ENCODE measurements around the gene RNF208. TPM values are rescaled to one million over a fixed set of nuclear protein-coding genes. Genes with fewer than 3 reads are reported as not detected.

Gene RNF208
- polyA plus RNA-seq, 3 donors from 2014 or later, result not detected

- no peaks in the 10 kb centered on the region for H3K4me1 Mint-ChIP-seq
- peak in 1 of 3 donors; percentile 23 for DNase-seq
- no peaks in the 10 kb centered on the region for H3K9me3 Mint-ChIP-seq
- H3K27ac Mint-ChIP-seq, result peak overlapping the region in 5 of 6 donors; percentile 14 to 76 (median 49)
- H3K36me3 Mint-ChIP-seq, result peaks cover 0 to 8% (median 0%) of the 10 kb centered on the region in 3 donors
- H3K27me3 Mint-ChIP-seq (ENCODE audit: low read depth in 3 of 3), result peaks cover 5 to 8% (median 6%) of the 10 kb centered on the region in 3 donors
- H3K4me3 Mint-ChIP-seq, result no peak overlapping the region
Observed at GRCh38 chr9:137176302-137177182, 45.5 kb downstream of the RNF208 start.

GRCh38 chr9:137175345-137175961 is 46.6 kb downstream of the RNF208 start:
- no peak overlapping the region for H3K27ac Mint-ChIP-seq
- H3K27me3 Mint-ChIP-seq (ENCODE audit: low read depth in 3 of 3), result peaks cover 5 to 10% (median 5%) of the 10 kb centered on the region in 3 donors
- no peaks in the 10 kb centered on the region for H3K4me1 Mint-ChIP-seq
- no peaks in the 10 kb centered on the region for H3K9me3 Mint-ChIP-seq
- no peak for DNase-seq
- H3K36me3 Mint-ChIP-seq, result peaks cover 0 to 8% (median 0%) of the 10 kb centered on the region in 3 donors
- H3K4me3 Mint-ChIP-seq, result no peak overlapping the region

GRCh38 chr9:137174722-137175293 is 47.2 kb downstream of the RNF208 start:
- no peak overlapping the region for H3K27ac Mint-ChIP-seq
- no peaks in the 10 kb centered on the region for H3K4me1 Mint-ChIP-seq
- no peak for DNase-seq
- H3K27me3 Mint-ChIP-seq (ENCODE audit: low read depth in 3 of 3), result peaks cover 5 to 11% (median 8%) of the 10 kb centered on the region in 3 donors
- no peaks in the 10 kb centered on the region for H3K9me3 Mint-ChIP-seq
- peaks cover 0 to 8% (median 0%) of the 10 kb centered on the region in 3 donors for H3K36me3 Mint-ChIP-seq
- no peak overlapping the region for H3K4me3 Mint-ChIP-seq

GRCh38 chr9:137173796-137174664 is 48.0 kb downstream of the RNF208 start:
- Mint-ChIP-seq H3K4me3 (no peak overlapping the region), H3K27me3 (ENCODE audit: low read depth in 3 of 3) (peaks cover 2 to 11% (median 8%) of the 10 kb centered on the region in 3 donors), H3K27ac (no peak overlapping the region), H3K9me3 (no peaks in the 10 kb centered on the region), H3K36me3 (peaks cover 0 to 8% (median 0%) of the 10 kb centered on the region in 3 donors), H3K4me1 (no peaks in the 10 kb centered on the region)
- no peak for DNase-seq

GRCh38 chr9:137172901-137173795 is 48.9 kb downstream of the RNF208 start:
- H3K4me1 Mint-ChIP-seq, result no peaks in the 10 kb centered on the region
- DNase-seq, result no peak
- peaks cover 2 to 12% (median 8%) of the 10 kb centered on the region in 3 donors for H3K27me3 Mint-ChIP-seq (ENCODE audit: low read depth in 3 of 3)
- H3K9me3 Mint-ChIP-seq, result no peaks in the 10 kb centered on the region
- no peak overlapping the region for H3K4me3 Mint-ChIP-seq
- no peak overlapping the region for H3K27ac Mint-ChIP-seq
- H3K36me3 Mint-ChIP-seq, result peaks cover 0 to 8% (median 0%) of the 10 kb centered on the region in 3 donors

GRCh38 chr9:137171149-137171900 is 50.7 kb downstream of the RNF208 start:
- Mint-ChIP-seq H3K36me3 (no peaks in the 10 kb centered on the region), H3K4me1 (no peaks in the 10 kb centered on the region), H3K9me3 (no peaks in the 10 kb centered on the region), H3K27ac (no peak overlapping the region), H3K27me3 (ENCODE audit: low read depth in 3 of 3) (peaks cover 6 to 10% (median 9%) of the 10 kb centered on the region in 3 donors), H3K4me3 (no peak overlapping the region)
- no peak for DNase-seq

GRCh38 chr9:137170486-137171148 is 51.4 kb downstream of the RNF208 start:
- H3K4me1 Mint-ChIP-seq, result no peaks in the 10 kb centered on the region
- no peak for DNase-seq
- no peaks in the 10 kb centered on the region for H3K9me3 Mint-ChIP-seq
- peaks cover 6 to 9% (median 9%) of the 10 kb centered on the region in 3 donors for H3K27me3 Mint-ChIP-seq (ENCODE audit: low read depth in 3 of 3)
- H3K4me3 Mint-ChIP-seq, result no peak overlapping the region
- H3K27ac Mint-ChIP-seq, result no peak overlapping the region
- H3K36me3 Mint-ChIP-seq, result no peaks in the 10 kb centered on the region

Other genes starting within 250 kb of the RNF208 start
- 100 to 1,000 TPM in 2 of 3 donors, 10 to 100 TPM in 1; 93.2 to 201 (median 164) TPM for gene PTGDS, start 244.7 kb downstream of the RNF208 start, polyA plus RNA-seq
- not detected for gene LCNL1, start 239.2 kb downstream of the RNF208 start, polyA plus RNA-seq
- 100 to 1,000 TPM; 135 to 207 (median 182) TPM for gene PAXX, start 229.8 kb downstream of the RNF208 start, polyA plus RNA-seq
- 100 to 1,000 TPM; 673 to 911 (median 762) TPM for gene CLIC3, start 225.7 kb downstream of the RNF208 start, polyA plus RNA-seq
- 10 to 100 TPM in 1 of 3 donors, 1 to 10 TPM in 2; 2.2 to 34.5 (median 6.3) TPM for gene ABCA2, start 194.0 kb downstream of the RNF208 start, polyA plus RNA-seq
- 10 to 100 TPM; 20.6 to 33.0 (median 25.6) TPM for gene FUT7, start 190.2 kb downstream of the RNF208 start, polyA plus RNA-seq
- 1 to 10 TPM in 2 of 3 donors, under 1 TPM in 1; 0.36 to 1.4 (median 1.1) TPM for gene NPDC1, start 176.1 kb downstream of the RNF208 start, polyA plus RNA-seq
- gene ENTPD2, start 168.2 kb downstream of the RNF208 start, polyA plus RNA-seq, result not detected
- gene SAPCD2, start 151.7 kb downstream of the RNF208 start, polyA plus RNA-seq, result under 1 TPM; 0.06 to 0.95 (median 0.39) TPM
- gene UAP1L1, start 144.7 kb downstream of the RNF208 start, polyA plus RNA-seq, result 1 to 10 TPM; 1.3 to 1.4 (median 1.4) TPM
- 10 to 100 TPM; 59.7 to 71.8 (median 66.1) TPM for gene MAN1B1, start 135.3 kb downstream of the RNF208 start, polyA plus RNA-seq
- gene DPP7, start 107.5 kb downstream of the RNF208 start, polyA plus RNA-seq, result 100 to 1,000 TPM; 136 to 176 (median 168) TPM
- not detected for gene GRIN1, start 83.1 kb downstream of the RNF208 start, polyA plus RNA-seq
- 1 to 10 TPM in 1 of 3 donors, under 1 TPM in 1, not detected in 1; 0.22 to 2.1 TPM for gene LRRC26, start 52.2 kb downstream of the RNF208 start, polyA plus RNA-seq
- gene TMEM210, start 50.2 kb downstream of the RNF208 start, polyA plus RNA-seq, result not detected
- gene ANAPC2, start 33.7 kb downstream of the RNF208 start, polyA plus RNA-seq, result 1 to 10 TPM; 4.2 to 7.0 (median 5.3) TPM
- 100 to 1,000 TPM; 164 to 191 (median 181) TPM for gene SSNA1, start 33.6 kb downstream of the RNF208 start, polyA plus RNA-seq
- gene TPRN, start 21.5 kb downstream of the RNF208 start, polyA plus RNA-seq, result 1 to 10 TPM in 1 of 3 donors, under 1 TPM in 2; 0.11 to 1.1 (median 0.60) TPM
- 100 to 1,000 TPM; 131 to 169 (median 142) TPM for gene TMEM203, start 16.6 kb downstream of the RNF208 start, polyA plus RNA-seq
- 10 to 100 TPM in 1 of 3 donors, 1 to 10 TPM in 2; 1.7 to 10.3 (median 4.2) TPM for gene NDOR1, start 16.5 kb downstream of the RNF208 start, polyA plus RNA-seq
- under 1 TPM in 1 of 3 donors, not detected in 2; 0.19 TPM for gene CYSRT1, start 2.9 kb upstream of the RNF208 start, polyA plus RNA-seq
- not detected for gene RNF224, start 5.3 kb upstream of the RNF208 start, polyA plus RNA-seq
- gene SLC34A3, start 8.7 kb upstream of the RNF208 start, polyA plus RNA-seq, result not detected
- 10 to 100 TPM; 60.8 to 98.2 (median 71.9) TPM for gene TUBB4B, start 19.0 kb upstream of the RNF208 start, polyA plus RNA-seq
- gene STPG3, start 29.0 kb upstream of the RNF208 start, polyA plus RNA-seq, result not detected
- gene NELFB, start 33.1 kb upstream of the RNF208 start, polyA plus RNA-seq, result 10 to 100 TPM; 25.0 to 36.8 (median 34.6) TPM
- gene TOR4A, start 55.5 kb upstream of the RNF208 start, polyA plus RNA-seq, result 10 to 100 TPM in 1 of 3 donors, 1 to 10 TPM in 2; 4.9 to 13.9 (median 7.2) TPM
- under 1 TPM in 1 of 3 donors, not detected in 2; 0.14 TPM for gene NRARP, start 80.0 kb upstream of the RNF208 start, polyA plus RNA-seq
- 1 to 10 TPM; 1.6 to 6.3 (median 4.3) TPM for gene EXD3, start 200.9 kb upstream of the RNF208 start, polyA plus RNA-seq
- gene NOXA1, start 201.2 kb upstream of the RNF208 start, polyA plus RNA-seq, result 1 to 10 TPM; 1.2 to 2.1 (median 1.4) TPM
- not detected for gene ENTPD8, start 219.1 kb upstream of the RNF208 start, polyA plus RNA-seq
- 10 to 100 TPM in 1 of 3 donors, 1 to 10 TPM in 2; 9.4 to 14.3 (median 9.6) TPM for gene NSMF, start 237.1 kb upstream of the RNF208 start, polyA plus RNA-seq